Stimulated activated CD8-positive, alpha-beta memory T cell treated with anti-CD3 and anti-CD28 coated beads, Interleukin-12 subunit alpha, Interleukin-12 subunit beta, amount 100 ng/mL, for 1 hour (primary cell): ENCODE measurements around the gene DDR1.
"Not testable (repeated sequence)": the region's sequence is repeated elsewhere in the genome, so short reads cannot be mapped to it uniquely, and the experiment has no call there.

Experiments
- DNase-seq: peaks from one replicate; pipeline ENCODE4 v3.0.0-alpha.2; 2020; ENCODE audit warnings: low read depth

Gene DDR1

DNA sequence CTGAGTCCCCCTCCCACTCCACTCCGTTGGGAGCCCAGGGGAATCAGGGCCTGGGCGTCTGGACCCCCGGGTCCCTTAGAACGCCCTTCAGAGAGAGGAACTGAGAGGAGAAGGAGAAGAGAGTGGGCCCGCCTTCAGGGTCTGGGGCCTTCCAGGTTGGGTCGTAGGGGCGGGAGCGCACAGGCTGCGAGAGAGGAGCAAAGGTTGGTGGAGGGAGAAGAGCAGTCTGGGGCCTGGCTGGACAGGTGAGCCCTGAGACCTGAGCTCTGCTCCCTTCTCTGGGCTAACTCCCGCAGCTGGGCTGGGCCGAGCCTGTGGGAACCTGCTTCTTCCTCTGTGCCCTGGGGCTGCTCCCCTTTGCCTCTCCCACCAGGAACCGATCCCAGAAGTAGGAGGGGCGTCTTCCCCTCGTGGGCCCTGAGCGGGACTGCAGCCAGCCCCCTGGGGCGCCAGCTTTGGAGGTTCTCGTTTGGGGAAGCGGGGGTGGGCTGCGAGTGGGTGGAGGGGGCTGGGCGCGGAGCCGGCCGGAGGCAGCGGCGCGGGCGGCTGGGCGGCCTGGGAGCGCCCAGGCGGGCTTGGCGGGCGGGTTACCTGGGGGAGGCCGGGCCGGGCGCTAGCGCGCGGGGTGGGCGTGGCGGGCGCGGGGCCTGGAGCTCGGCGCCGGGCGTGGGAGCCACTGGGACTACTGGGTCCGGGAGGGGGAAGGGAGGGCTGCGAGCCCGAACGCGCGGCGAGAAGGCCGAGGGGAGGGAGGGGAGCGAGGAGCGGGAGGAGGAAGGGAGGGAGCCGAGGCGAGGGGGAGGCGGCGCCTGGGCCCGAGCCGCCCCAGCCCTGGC is at the start of gene DDR1:
DDR1 (plus strand) TSS at position 835 of the 836 bp plus-strand sequence. CDS start 4,211 bp downstream, outside the sequence.
- peak; percentile 17 for DNase-seq

DNA sequence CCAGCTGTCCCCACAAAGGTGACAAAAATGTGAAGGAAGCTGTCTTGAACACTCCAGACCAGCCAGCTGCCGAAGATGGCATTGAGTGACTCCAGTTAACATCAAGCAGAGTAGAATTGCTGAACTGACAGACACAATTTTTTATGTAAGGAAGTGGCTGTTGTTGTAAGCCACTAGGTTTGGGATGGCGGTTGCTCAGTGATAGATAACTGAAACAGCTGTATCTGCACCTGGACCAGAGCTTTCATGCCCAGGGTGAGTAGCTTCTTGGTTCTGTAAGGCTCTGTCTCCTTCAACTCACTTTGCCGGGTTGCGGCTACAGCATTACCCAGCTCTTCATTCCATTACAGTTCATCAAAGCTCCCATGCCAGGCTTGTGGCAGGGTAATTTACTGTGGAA is 49.7 kb upstream of the DDR1 start:
- no peak for DNase-seq

DNA sequence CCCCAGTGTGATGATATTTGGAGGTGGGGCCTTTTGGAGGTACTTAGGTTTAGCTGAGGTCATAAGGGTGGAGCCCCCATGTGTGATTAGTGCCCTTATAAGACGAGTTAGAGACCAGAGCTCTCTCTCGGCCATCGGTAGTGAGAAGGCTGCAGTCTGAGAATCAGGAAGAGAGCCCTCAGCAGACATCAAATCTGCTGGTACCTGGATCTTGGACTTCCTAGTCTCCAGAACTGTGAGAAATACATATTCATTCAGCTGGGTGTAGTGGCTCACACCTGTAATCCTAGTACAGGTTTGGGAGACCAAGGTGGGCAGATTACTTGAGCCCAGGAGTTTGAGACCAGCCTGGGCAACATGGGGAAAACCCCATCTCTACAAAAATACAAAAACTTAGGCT is 48.7 kb upstream of the DDR1 start:
- DNase-seq, result no peak

DNA sequence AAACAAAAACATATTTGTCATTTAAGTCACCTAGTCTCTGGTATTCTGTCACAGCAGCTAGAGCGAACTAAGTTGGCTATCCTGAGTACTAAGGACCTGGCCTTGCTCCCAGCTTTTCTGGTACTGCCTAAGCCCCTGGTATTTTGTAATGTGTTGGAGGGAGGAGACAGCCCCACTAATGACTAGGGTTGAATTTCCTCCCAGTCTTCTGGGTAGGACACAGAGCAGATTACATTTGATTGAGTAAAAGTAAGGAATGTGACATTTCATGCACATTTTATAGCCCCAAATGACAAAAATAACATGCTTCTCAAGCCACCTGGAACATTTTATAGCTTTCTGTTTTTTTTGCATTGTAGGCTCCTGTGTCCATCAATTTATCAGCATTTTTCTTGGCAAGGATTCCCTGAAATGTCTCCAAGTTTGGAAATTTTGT is 47.9 kb upstream of the DDR1 start:
- no peak for DNase-seq

DNA sequence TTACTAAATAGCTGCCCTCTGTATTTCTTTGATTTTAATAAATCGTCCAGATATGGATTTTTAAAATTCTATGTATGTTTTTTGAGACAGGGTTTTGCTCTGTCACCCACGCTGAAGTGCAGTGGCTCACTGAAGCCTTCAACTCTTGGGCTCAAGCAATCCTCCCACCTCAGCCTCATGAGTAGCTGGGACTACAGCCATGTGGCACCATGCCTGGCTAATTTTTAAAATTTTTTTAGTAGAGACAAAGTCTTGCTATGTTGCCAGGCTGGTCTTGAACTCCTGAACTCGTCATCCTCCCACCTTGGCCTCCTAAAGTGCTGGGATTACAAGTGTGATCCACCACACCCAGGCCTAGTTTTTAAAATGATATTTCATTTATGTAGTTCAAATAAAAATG is 47.4 kb upstream of the DDR1 start:
- no peak for DNase-seq

DNA sequence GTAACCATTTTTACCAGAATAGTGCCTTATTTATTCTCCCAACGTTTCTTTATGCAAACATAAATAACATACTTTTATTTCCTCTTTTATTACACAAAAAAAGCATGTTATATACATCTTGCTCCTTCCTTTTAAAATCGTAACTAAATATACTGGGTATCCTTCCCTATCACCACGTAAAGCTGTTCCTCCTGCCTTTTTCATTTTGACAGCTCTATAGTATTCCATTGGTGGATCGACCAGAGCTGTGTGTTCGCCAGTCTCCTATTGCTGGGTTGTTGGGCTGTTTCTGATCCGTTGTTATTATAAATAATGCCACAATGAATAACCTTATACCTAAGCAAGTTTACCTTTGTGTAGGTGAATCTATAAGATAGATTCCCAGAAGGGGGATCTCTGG is 46.9 kb upstream of the DDR1 start:
- DNase-seq, result no peak

DNA sequence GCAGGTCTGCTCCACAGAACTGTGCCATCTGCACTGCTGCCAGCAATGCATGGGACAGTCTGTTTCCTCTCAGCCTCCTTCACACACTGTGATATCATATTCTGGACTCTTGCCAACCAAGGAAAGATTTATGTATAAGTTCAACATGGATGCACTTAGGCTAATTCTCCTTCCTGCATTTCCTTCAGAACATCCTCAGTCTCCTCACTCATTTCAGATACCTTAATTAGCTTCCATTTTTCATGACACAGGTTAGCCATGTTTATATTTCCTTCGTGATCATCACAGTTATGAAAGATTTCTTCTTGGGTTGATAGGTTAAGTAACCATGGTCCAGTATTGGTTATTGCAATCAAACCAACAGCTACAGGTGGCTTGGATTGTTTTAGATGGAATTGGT is 46.4 kb upstream of the DDR1 start:
- DNase-seq, result no peak

DNA sequence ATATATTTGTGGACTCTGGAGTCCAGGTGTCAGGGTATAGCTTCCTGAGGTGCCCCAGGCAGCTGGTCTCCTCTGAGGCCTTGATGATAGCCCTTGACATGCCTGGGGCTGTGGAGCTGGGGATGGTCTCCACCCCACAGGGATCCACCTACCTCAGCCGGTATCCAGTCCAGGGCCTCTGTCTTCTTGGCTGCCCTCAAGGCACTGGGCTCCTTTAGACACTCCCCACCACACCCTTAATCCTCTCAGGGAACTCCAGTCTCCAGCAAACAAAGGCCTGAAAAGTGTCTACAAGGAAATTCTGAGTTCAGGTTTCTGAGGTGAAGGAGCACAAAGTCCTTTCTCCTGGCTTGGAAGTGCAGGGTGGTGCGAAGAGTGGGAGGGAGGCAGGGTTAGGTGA is 44.6 kb upstream of the DDR1 start:
- DNase-seq, result no peak

DNA sequence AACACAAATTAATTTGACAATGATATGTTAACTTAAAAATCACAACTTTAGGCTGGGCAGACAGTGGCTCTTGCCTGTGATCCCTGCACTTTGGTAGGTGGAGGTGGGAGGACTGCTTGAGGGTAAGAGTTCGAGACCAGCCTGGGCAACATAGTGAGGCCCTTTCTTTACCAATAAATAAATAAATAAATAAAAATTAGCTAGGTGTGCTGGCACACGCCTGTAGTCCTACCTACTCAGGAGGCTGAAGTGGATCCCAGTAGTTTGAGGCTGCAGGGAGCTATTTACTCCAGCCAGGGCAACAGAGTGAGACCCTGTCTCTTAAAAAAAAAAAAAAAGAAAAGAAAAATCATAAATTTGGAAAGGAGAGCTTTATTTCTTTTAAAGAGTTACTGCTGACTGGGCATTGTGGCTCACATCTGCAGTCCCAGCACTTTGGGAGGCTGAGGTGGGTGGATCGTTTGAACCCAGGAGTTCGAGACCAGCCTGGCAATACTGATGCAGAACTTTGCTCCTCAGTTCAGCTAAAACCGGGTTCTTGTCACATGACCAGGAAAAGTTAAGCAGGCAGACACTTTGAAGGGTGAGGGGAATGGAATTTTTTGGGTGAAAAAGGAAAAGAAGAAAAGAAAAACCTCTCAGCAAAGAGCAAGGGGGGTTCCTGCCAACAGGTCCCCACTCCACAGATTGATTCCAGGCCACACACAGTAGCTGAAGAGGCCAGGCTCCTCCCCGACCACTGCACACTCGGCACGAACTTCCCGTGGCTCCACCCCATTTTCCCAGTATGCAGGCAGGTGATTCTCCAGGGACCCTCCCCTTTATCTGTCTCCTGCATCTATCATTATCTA is 44.0 kb upstream of the DDR1 start:
- no peak for DNase-seq

DNA sequence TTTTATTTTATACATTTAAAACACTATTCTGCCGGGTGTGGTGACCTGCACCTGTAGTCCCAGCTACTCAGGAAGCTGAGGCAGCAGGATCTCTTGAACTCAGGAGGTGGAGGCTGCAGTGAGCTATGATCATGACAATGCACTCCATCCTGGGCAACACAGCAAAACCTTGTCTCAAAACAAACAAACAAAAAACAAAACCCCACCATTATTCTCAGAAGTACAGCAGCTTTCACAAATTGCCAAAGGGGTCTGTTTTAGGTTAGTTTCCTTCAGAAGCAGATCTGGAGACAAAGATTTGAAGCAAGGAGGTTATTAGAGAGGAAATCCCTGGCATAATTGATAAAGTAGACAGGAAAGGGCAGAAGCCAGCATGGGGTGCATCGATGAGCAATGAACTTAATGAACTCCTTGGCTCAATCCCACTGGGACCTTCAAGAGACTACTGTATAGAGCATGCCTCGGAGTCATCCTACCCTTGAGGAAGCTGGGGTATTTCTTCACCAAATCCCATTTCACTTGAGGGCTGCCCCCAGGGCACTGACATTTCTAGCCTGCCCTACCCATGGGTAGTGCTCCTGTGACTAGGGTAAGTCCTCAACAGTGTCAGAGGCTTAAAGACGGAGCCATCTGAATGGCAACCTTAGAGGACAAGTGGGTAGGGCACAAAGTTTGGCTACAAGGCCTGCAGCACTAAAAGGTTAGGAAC is 43.2 kb upstream of the DDR1 start:
- no peak for DNase-seq

DNA sequence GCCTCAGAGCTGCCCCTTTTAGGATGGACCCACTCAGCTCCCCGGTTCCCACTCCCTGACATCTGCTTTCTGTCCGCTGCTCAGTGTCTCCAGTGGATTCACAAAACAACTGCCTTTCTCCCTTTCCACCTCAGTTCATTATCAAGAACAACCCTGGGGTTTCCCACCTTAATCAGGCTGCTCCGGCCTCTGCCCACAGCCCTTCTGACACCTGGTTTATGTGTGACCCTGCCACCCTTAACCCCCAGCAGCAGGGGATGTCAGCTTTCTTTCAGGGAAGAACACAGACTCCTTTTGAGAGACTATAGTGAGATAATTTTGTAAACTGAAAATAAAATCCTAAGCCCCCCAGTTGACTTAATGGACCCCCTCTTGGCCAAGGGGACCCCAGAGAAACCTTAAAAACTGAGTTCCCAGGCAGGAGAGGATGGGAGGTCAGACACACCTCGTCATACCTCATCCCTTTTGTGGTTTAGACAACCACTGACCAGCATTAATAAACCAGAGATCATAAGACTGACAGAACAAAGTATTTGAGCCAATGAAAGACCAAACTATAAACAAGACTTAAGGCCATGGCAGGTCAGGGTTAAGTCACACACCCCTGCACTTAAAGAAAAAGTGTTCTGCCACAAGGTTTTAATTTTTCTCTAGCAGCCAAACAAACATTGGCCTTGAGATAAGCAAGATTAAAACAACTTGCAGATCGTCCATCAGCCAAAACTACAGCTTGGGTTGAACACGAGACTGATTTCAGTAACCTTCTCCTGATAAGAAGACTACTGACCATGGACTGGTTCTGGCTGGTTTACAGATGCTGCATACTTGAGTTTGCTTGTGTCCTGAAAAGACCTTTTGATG is 42.4 kb upstream of the DDR1 start:
- DNase-seq, result no peak

DNA sequence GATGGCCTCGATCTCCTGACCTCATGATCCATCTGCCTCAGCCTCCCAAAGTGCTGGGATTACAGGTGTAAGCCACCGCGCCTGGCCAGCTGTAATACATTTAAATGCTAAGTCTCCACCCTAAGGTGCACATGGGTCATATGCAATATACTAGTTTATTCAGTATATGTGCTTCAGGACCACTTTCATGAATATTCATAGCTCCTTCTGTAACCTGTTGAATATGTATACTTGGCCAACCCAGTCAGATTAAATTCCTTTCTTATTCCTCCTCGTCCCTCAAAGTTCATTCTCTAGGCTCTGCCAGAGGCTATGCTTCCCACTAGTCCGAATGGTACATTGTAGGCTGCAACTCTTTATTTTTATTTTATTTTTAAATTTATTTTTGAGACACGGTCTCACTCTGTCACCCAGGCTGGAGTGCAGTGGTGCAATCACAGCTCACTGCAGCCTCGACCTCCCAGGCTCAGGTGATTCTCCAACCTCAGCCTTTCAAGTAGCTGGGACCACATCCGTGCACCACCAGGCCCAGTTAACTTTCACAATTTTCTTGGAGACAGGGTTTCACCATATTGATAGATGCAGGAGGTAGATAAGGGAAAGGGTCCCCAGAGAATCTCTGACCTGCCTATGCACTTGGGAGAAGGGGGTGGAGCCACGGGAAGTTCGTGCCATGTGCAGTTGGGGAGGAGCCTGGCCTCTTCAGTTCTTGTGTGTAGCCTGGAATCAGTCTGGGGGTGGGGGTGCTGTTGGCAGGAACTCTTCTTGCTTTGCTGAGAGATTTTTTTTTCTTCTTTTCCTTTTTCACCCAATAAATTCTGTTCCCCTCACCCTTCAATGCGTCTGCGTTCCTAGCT is 41.3 kb upstream of the DDR1 start:
- DNase-seq, result no peak

DNA sequence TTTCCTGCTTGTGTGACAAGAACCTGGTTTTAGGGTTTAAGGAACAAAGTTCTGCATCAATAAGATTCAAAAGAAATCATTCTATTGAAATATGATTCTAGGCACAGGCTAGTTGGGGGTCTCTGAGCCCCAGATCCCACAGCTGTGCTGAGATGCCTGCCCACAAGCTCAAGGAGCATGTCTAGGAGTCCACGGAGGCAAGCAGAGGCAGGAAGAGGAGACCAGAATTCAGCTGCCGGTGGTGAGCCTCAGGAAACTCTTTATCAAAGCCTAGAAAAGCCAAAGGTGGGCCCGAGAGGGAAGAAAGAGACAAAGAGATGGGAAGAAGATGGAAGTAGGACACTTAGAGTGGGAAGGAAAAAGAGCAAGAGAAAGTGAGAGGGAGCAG is 40.7 kb upstream of the DDR1 start:
- DNase-seq, result no peak

DNA sequence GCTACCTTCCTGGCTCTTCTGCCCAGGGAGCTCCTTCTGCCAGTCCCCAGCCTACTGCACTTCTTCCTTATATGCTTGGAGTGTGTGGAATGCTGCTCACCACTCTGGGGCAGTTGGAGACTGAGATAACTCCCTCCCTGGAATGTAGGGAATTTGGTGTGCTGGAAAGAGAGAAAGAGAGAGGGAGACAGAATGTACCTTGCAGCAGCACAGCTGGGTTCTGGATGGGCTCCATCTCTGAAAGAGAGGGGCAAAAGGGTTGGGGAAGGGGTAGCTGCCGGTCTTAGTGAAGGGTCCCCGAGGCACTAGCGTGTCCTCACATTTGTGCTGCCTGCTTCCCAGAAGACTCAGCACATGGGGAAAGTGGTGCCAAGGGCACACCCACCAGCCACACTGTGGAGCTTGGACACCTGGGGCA is 40.2 kb upstream of the DDR1 start:
- no peak for DNase-seq

DNA sequence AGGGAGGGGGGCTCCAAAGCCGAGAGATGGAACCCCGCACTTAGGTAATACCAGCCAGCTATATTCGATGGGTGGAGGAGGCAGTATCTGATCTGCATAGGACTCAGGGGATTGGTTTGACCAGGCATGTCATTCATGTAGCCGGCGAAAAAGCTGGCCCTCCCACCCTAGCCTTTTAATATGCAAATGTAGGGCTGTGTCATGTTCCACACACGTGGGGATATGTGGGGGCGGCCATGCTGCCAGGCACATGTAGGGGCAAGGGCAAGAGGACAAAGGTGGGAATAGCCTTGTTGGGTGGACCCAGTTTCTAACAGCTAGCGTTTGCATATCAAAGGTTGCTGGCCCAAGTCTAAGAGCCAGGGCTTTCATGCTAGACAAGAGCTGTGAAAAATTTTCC is 39.1 kb upstream of the DDR1 start:
- no peak for DNase-seq

DNA sequence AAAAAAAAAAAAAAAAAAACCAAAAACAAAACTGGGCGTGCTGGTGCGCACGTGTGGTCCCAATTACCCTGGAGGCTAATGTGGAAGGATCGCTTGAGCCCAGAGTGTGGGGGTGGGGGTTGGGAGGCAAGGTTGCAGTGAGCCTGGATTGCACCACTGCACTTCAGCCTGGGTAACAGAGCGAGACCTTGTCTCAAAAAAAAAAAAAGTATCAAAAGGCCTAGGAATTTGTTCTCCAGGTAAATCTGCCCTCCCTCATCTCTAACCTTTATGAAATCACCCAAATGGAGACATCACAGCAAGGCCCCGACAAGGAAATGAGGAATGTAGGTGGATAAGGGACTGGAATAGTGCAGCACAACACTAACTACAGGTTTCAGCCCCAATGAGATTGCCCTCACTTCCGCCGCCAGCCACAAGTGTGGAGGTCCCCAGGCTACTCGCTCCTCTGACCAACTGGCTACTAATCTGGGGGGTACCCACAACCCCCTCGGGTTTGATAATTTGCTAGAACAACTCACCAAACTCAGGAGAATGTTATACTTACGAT is 36.8 kb upstream of the DDR1 start:
- DNase-seq, result no peak

DNA sequence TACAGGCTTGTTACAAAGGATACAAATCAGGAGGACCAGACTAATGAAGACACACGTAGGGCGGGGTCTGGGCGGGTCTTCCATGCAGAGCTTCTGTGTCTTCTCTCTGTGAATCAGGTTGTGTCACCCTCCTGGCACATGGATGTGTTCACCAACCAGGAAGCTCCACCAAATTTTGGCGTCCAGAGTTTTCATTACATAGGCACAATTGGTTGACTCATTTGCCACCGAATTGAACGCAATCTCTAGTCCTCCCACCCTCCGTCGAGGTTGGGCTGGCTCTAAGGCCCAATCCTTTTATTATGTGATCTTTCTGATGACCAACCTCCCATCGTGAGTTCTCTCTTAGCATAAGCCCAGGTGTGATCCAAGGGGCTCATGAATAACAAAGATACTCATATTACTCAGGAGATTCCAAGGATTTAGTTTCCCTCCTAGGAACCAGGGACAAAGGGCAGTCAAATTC is 36.3 kb upstream of the DDR1 start:
- no peak for DNase-seq

DNA sequence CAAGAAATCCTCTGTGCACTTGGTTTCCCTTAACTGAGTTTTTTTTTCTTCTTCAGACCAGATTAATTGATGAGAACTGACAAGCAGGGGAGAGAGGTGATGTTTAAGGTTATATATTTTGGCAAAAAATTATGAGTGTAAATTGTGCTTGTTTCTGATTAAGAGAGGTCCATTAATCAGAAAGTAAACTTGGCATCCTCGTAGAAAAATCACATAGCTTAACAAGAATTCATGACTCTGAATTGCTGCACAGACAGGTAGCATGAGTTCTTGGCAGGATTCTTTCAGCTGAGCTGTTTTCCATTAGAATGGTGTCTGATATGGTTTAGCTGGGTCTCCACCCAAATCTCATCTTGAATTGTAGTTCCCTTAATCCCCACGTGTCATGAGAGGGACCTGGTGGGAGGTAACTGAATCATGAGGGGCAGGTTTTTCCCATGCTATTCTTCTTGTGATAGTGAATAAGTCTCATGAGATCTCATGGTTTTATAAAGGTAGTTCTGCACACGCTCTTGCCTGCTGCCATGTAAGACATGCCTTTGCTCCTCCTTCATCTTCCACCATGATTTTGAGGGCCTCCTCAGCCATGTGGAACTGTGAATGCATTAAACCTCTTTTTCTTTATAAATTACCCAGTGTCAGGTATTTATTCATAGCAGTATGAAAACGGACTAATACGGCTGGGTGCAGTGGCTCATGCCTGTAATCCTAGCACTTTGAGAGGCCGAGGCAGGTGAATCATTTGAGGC is 34.2 kb upstream of the DDR1 start:
- no peak for DNase-seq

DNA sequence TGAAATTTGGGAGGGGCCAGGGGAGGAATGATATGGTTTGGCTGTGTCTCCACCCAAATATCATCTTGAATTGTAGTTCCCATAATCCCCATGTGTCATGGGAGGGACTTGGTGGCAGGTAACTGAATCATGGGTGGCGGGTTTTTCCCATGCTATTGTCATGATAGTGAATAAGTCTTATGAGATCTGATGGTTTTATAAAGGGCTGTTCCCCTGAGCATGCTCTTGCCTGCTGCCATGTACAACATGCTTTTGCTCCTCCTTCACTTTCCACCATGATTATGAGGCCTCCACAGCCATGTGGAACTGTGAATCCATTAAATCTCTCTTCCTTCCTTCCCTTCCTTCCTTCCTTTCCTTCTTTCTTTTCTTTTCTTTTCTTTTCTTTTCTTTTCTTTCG is 31.9 kb upstream of the DDR1 start:
- DNase-seq, result not testable (repeated sequence)
